IMR-90 (cell line): Measurements from ENCODE around the gene RALGAPA2. TPM values are rescaled to one million over a fixed set of nuclear protein-coding genes. Genes with fewer than 3 reads are reported as not detected.
A peak's percentile ranks its signal among the peaks of the same experiment; 100 is the strongest.

Experiments
- ATAC-seq: fragments of 200-7000 bp; cut with Tn5 transposase; 2 replicates; pipeline ENCODE4 v1.9.1; 2020; ENCODE audit warnings: low read depth, mild to moderate bottlenecking, moderate library complexity
- BruUV-seq: library from RNA; stranded (reverse); fragments of 400-500 nt; replicated peaks from 2 replicates; lab custom pipeline; 2021; lab: Mats Ljungman, UMichigan
- CTCF ChIA-PET: fragments of 300-600 bp; formaldehyde crosslinking; extraction: SDS; loops from one replicate; lab custom pipeline; 2021; ENCODE audit warnings: antibody characterized with exemption; lab: Yijun Ruan, JAX
- POLR2A ChIA-PET: fragments of 300-600 bp; sonication (Branson Sonifier 250); formaldehyde crosslinking; loops from one replicate; lab custom pipeline; 2022; ENCODE audit warnings: antibody characterized with exemption; ENCODE audit not compliant: unreplicated experiment; lab: Charles Lee
- DNase-seq: peaks from one replicate; pipeline ENCODE4 v3.0.0; 2013
- H2AFZ ChIP-seq: replicated peaks from 2 replicates; pipeline ENCODE3; 2013; ENCODE audit warnings: low read length, mild to moderate bottlenecking; ENCODE audit not compliant: poor library complexity
- H2AK5ac ChIP-seq: 2 replicates; pipeline ENCODE4 v1.6.1; 2013; ENCODE audit warnings: low read depth, low read length, inconsistent platforms
- H2AK9ac ChIP-seq: replicated peaks from 2 replicates; pipeline ENCODE3; 2013; ENCODE audit warnings: mild to moderate bottlenecking, low read depth, low read length, moderate library complexity; ENCODE audit not compliant: poor library complexity
- H2BK120ac ChIP-seq: 2 replicates; pipeline ENCODE4 v1.6.1; 2013; ENCODE audit warnings: low read depth, low read length, inconsistent platforms
- H2BK15ac ChIP-seq: 3 replicates; pipeline ENCODE4 v1.6.1; 2013; ENCODE audit warnings: low read depth, low read length, inconsistent platforms
- H2BK20ac ChIP-seq: 2 replicates; pipeline ENCODE4 v1.6.1; 2013; ENCODE audit warnings: low read depth, mild to moderate bottlenecking, inconsistent platforms, low read length, moderate library complexity
- H2BK5ac ChIP-seq: 2 replicates; pipeline ENCODE4 v1.6.1; 2013; ENCODE audit warnings: mild to moderate bottlenecking, low read depth, low read length, inconsistent platforms; ENCODE audit not compliant: poor library complexity, severe bottlenecking
- H3K14ac ChIP-seq: replicated peaks from 2 replicates; pipeline ENCODE4 v1.6.1; 2013; ENCODE audit warnings: low read depth, low read length, inconsistent platforms
- H3K18ac ChIP-seq: 2 replicates; pipeline ENCODE4 v1.6.1; 2013; ENCODE audit warnings: low read depth, low read length, control low read depth
- H3K23ac ChIP-seq: 2 replicates; pipeline ENCODE4 v1.6.1; 2013; ENCODE audit warnings: low read depth, low read length, inconsistent platforms
- H3K27ac ChIP-seq: 2 replicates; pipeline ENCODE4 v1.5.1; 2013; ENCODE audit warnings: mild to moderate bottlenecking, control low read depth, low read length; ENCODE audit not compliant: insufficient read depth
- H3K27me3 ChIP-seq: 2 replicates; pipeline ENCODE4 v1.6.1; 2013; ENCODE audit warnings: low read length; ENCODE audit not compliant: control insufficient read depth, insufficient read depth
- H3K36me3 ChIP-seq: 2 replicates; pipeline ENCODE4 v1.6.1; 2013; ENCODE audit warnings: low read length, mixed read lengths; ENCODE audit not compliant: control insufficient read depth, insufficient read depth
- H3K4ac ChIP-seq: 2 replicates; pipeline ENCODE4 v1.6.1; 2013; ENCODE audit warnings: low read depth, low read length, inconsistent platforms
- H3K4me1 ChIP-seq: 2 replicates; pipeline ENCODE4 v1.6.1; 2013; ENCODE audit warnings: low read length, mixed read lengths; ENCODE audit not compliant: control insufficient read depth, insufficient read depth
- H3K4me2 ChIP-seq: 2 replicates; pipeline ENCODE4 v1.6.1; 2013; ENCODE audit warnings: low read depth, mild to moderate bottlenecking, control low read depth, low read length, moderate library complexity
- H3K4me3 ChIP-seq: 2 replicates; pipeline ENCODE4 v1.5.1; 2013; ENCODE audit warnings: low read depth, mild to moderate bottlenecking, control low read depth, low read length, moderate library complexity; ENCODE audit not compliant: insufficient read depth
- H3K56ac ChIP-seq: 2 replicates; pipeline ENCODE4 v1.6.1; 2013; ENCODE audit warnings: low read length, inconsistent platforms; ENCODE audit not compliant: insufficient read depth; ENCODE audit errors: extremely low read depth
- H3K79me1 ChIP-seq, 2 experiments: 2 replicates each; pipeline ENCODE4 v1.6.1; 2013; ENCODE audit warnings: low read length in 2 of 2, inconsistent platforms in 1 of 2, low read depth in 1 of 2
- H3K9ac ChIP-seq: 2 replicates; pipeline ENCODE4 v1.6.1; 2013; ENCODE audit warnings: low read depth, low read length, control low read depth
- H3K9me1 ChIP-seq: 2 replicates; pipeline ENCODE4 v1.6.1; 2013; ENCODE audit warnings: low read length, inconsistent platforms; ENCODE audit not compliant: insufficient read depth
- H3K9me3 ChIP-seq: 2 replicates; pipeline ENCODE4 v1.6.1; 2013; ENCODE audit warnings: low read length; ENCODE audit not compliant: control insufficient read depth, insufficient read depth
- H4K20me1 ChIP-seq: 2 replicates; pipeline ENCODE4 v1.6.1; 2013; ENCODE audit warnings: low read length, inconsistent platforms; ENCODE audit not compliant: insufficient read depth
- H4K5ac ChIP-seq: 2 replicates; pipeline ENCODE4 v1.6.1; 2013; ENCODE audit warnings: mild to moderate bottlenecking, low read depth, low read length, control low read depth
- H4K8ac ChIP-seq, 2 experiments: 2 replicates each; pipeline ENCODE4 v1.6.1; 2013; ENCODE audit warnings: low read depth in 2 of 2, low read length in 2 of 2, control low read depth in 1 of 2, inconsistent platforms in 1 of 2
- H4K91ac ChIP-seq: 2 replicates; pipeline ENCODE4 v1.6.1; 2013; ENCODE audit warnings: low read depth, low read length, inconsistent platforms; ENCODE audit not compliant: insufficient read depth
- BHLHE40 ChIP-seq: fragments of 150-350 bp; IDR thresholded peaks from 2 replicates; pipeline ENCODE4 v1.6.1; 2016; ENCODE audit warnings: mild to moderate bottlenecking, low read depth, low read length
- CTCF ChIP-seq: conservative IDR thresholded peaks from 2 replicates; pipeline ENCODE4 v1.5.1; 2012; ENCODE audit warnings: mild to moderate bottlenecking, low read depth, low read length, improper control_type of control experiment
- POLR2A ChIP-seq: IDR thresholded peaks from 2 replicates; pipeline ENCODE4 v1.6.1; 2012; ENCODE audit warnings: mild to moderate bottlenecking, low read depth, low read length
- RAD21 ChIP-seq: IDR thresholded peaks from 2 replicates; pipeline ENCODE4 v1.6.1; 2012; ENCODE audit warnings: low read length, improper control_type of control experiment
- SMC3 ChIP-seq: fragments of 150-350 bp; IDR thresholded peaks from 2 replicates; pipeline ENCODE4 v1.6.1; 2016; ENCODE audit warnings: low read depth, mild to moderate bottlenecking, antibody characterized with exemption, low read length, moderate library complexity
- WGBS, 2 experiments: methylation state at CpG; one replicate each; pipeline versions ENCODE4 v1.1.5 to v1.1.7; 2013; ENCODE audit warnings: missing lambda C conversion rate in 2 of 2; ENCODE audit not compliant: insufficient read length in 1 of 2; ENCODE audit errors: extremely low coverage in 2 of 2; 5-methylcytosine and 5-hydroxymethylcytosine counted together
- dilution Hi-C: fragments of 300-500 bp; cut with HindIII; formaldehyde crosslinking; loops from one replicate; pipeline ENCODE4 v1.14.3; 2018; ENCODE audit warnings: low sequenced_read_pairs; ENCODE audit not compliant: unreplicated experiment
- in situ Hi-C: fragments of 300-500 bp; cut with MboI; formaldehyde crosslinking; loops from 3 replicates; pipeline ENCODE4 v1.14.3; 2019; ENCODE audit warnings: low sequenced_read_pairs, inconsistent platforms, mixed read lengths
- intact Hi-C: fragments of 100-400 bp; cut with micrococcal nuclease; formaldehyde crosslinking; loops from 2 replicates; pipeline ENCODE4 v1.10.0; 2022
- polyA plus RNA-seq, 3 experiments: library from polyadenylated mRNA; depleted of rRNA; stranded (reverse); fragments of >200 nt; gene quantifications; 2 replicates each; pipeline ENCODE4 v1.2.3, GENCODE V29; 2012; ENCODE audit warnings: low replicate concordance in 1 of 3
- total RNA-seq: library from RNA; depleted of rRNA; stranded (reverse); fragments of >200 nt; gene quantifications from 2 replicates; pipeline ENCODE4 v1.2.3, GENCODE V29; 2012

RALGAPA2 gene
- total and polyA plus RNA-seq, 2 of the 4 experiments (the other 2 are of a cell fraction), result 1.3 to 3.9 TPM

GRCh38 chr20:20568604-20569205 is 143.7 kb downstream of the RALGAPA2 start:
- Histone ChIP-seq H3K4me2 (no peak overlapping the region), H4K91ac (no peak overlapping the region), H2BK120ac (no peak overlapping the region), H2AFZ (no peak overlapping the region), H3K9ac (no peak overlapping the region), H3K27me3 (no peaks in the 10 kb centered on the region), H3K18ac (no peak overlapping the region), H3K4me1 (no peaks in the 10 kb centered on the region), H3K14ac (no peak overlapping the region), H2AK9ac (no peak overlapping the region), H2BK5ac (no peak overlapping the region), H3K27ac (no peak overlapping the region), H4K20me1 (no peaks in the 10 kb centered on the region), H3K4me3 (no peak overlapping the region), H4K8ac (no peak overlapping the region), H3K56ac (no peak overlapping the region), H3K79me1 (no peaks in the 10 kb centered on the region), H3K36me3 (no peaks in the 10 kb centered on the region), H3K4ac (no peak overlapping the region), H3K23ac (no peak overlapping the region), H3K9me3 (no peaks in the 10 kb centered on the region), H2AK5ac (no peak overlapping the region), H2BK15ac (no peak overlapping the region), H3K9me1 (no peaks in the 10 kb centered on the region), H2BK20ac (no peak overlapping the region), H4K5ac (no peak overlapping the region)
- peak; percentile 94 for TF ChIP-seq SMC3
- no peak for TF ChIP-seq BHLHE40
- peak; percentile 41; the same call in 1 of the 2 replicates for TF ChIP-seq POLR2A
- peak; percentile 95 for TF ChIP-seq CTCF
- peak; percentile 97 for TF ChIP-seq RAD21
- DNase-seq, result peak; percentile 58
- POLR2A ChIA-PET, result no interaction called here
- no TSS peak for BruUV-seq
- intact Hi-C loops (loop anchor here (1.0 to 5.0 kb wide), 4 partner anchors 208 to 485 kb away; no protein-coding TSS in a partner anchor), in situ Hi-C loops (loop anchor here (5.0 kb wide), 1 partner anchor 206 kb away; no protein-coding TSS in a partner anchor), dilution Hi-C loops (no loop called here)
- CTCF ChIA-PET, result interaction anchor here (0.7 to 0.8 kb wide), 2 partner anchors 159 to 168 kb away, joined by 3 read pairs; no protein-coding TSS in a partner anchor
- ATAC-seq, result peak; percentile 82
- WGBS, 2 experiments, result no CpG with 5 or more reads among the region's 3 CpGs
